GM10248 (cell line): ENCODE data around the gene NARF.

Experiments used
- CTCF ChIA-PET: fragments of 300-600 bp; sonication (Branson Sonifier 250); formaldehyde crosslinking; extraction: SDS; loops from one replicate; lab custom pipeline; 2021; ENCODE audit warnings: antibody characterized with exemption; lab: Yijun Ruan, JAX
- POLR2A ChIA-PET: fragments of 350-650 bp; sonication (Branson Sonifier 250); formaldehyde crosslinking; extraction: SDS; loops from one replicate; lab custom pipeline; 2020; ENCODE audit warnings: antibody characterized with exemption; lab: Yijun Ruan, JAX
- DNase-seq: peaks from one replicate; pipeline ENCODE4 v3.0.0; 2012; ENCODE audit errors: extremely low spot score
- TF ChIP-seq, protein P1 (sequence below): IDR thresholded peaks from 2 replicates; pipeline ENCODE4 v1.5.1; 2012; ENCODE audit warnings: mild to moderate bottlenecking, low read depth; ENCODE audit errors: extremely low read depth, missing control alignments, control extremely low read depth

NARF gene

DNA sequence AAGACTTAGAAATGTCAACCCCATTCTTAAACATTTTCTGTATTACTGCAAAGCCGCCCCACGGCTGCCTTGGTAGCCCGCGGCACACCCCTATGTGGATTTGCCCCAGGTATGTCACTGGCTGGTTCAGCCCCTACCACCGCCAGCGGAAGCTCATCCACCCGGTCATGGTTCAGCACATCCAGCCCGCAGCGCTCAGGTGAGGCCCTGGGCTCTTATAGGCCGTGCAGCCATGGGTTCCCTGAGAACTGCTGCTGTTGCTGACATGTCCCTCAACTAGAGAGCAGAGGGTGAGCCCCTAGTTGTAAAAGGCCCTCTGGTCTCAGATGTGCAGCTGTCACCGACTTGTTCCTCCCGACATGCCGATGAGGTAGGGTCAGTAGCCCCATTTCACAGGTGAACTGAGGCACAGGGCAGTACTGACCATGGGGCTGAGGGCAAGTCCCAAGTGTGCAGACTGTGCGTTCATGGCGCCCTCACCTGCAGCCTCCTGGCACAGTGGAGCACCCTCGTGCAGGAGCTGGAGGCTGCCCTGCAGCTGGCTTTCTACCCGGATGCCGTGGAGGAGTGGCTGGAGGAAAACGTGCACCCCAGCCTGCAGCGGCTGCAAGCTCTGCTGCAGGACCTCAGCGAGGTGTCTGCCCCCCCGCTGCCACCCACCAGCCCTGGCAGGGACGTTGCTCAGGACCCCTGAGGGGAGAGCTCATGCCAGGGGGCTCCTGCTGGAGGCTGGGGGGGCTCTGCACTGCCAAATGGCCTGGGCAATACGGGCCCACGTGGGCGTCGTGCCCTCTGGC lies 16.7 kb upstream of the NARF start:
- POLR2A ChIA-PET, result interaction anchor here (0.7 kb wide), 1 partner anchor 16 kb away, joined by 3 read pairs; no protein-coding TSS in a partner anchor
- CTCF ChIA-PET, result interaction anchor here (1.0 to 2.8 kb wide), 3 partner anchors 17 to 112 kb away, joined by 3 to 12 read pairs (median 3); no protein-coding TSS in a partner anchor
- TF ChIP-seq, protein P1, sequence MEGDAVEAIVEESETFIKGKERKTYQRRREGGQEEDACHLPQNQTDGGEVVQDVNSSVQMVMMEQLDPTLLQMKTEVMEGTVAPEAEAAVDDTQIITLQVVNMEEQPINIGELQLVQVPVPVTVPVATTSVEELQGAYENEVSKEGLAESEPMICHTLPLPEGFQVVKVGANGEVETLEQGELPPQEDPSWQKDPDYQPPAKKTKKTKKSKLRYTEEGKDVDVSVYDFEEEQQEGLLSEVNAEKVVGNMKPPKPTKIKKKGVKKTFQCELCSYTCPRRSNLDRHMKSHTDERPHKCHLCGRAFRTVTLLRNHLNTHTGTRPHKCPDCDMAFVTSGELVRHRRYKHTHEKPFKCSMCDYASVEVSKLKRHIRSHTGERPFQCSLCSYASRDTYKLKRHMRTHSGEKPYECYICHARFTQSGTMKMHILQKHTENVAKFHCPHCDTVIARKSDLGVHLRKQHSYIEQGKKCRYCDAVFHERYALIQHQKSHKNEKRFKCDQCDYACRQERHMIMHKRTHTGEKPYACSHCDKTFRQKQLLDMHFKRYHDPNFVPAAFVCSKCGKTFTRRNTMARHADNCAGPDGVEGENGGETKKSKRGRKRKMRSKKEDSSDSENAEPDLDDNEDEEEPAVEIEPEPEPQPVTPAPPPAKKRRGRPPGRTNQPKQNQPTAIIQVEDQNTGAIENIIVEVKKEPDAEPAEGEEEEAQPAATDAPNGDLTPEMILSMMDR, result no peak
- no peak for DNase-seq

DNA sequence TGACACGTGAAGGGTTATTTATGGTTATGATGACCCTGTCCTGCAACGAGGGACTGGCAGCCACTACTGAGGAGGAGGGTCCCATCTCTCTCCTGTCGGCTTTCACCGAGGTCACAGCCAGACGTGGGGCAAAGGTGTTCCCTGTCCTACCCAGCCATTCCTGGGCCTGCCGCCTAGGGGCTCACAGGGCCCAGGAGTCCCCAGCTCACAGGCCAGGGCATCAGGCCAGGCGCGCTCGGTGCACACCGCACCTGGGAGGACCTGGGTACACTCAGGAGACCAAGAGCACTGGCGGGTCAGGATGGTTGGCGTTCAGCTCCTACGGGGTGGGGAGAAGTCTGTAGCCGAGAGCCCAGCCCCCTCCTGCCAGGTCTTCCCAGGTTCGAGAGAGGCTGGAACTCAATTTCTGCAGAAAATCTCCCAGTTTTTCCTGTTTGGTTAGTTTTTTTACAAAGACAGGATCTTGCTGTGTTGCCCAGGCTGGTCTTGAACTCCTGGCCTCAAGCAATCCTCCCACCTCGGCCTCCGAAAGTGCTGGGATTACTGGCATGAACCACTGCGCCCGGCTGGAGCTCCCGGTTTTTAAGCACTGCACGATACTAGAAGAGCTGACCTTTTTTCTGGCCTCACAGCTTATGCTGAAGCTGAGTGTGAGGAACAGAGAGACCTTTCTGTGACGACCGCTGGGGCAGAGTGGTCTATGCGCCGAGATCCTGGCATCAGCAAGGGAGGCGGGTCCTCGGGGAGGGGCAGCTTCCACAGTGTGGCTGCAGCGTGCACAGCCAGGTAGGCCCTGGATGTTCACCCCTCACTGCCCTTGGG lies 15.7 kb upstream of the NARF start:
- CTCF ChIA-PET, result interaction anchor here (1.4 to 2.8 kb wide), 2 partner anchors 18 to 111 kb away, joined by 3 to 12 read pairs; no protein-coding TSS in a partner anchor
- TF ChIP-seq, protein P1, result no peak
- no peak for DNase-seq
- POLR2A ChIA-PET, result interaction anchor here (0.7 kb wide), 1 partner anchor 15 kb away, joined by 3 read pairs; no protein-coding TSS in a partner anchor

DNA sequence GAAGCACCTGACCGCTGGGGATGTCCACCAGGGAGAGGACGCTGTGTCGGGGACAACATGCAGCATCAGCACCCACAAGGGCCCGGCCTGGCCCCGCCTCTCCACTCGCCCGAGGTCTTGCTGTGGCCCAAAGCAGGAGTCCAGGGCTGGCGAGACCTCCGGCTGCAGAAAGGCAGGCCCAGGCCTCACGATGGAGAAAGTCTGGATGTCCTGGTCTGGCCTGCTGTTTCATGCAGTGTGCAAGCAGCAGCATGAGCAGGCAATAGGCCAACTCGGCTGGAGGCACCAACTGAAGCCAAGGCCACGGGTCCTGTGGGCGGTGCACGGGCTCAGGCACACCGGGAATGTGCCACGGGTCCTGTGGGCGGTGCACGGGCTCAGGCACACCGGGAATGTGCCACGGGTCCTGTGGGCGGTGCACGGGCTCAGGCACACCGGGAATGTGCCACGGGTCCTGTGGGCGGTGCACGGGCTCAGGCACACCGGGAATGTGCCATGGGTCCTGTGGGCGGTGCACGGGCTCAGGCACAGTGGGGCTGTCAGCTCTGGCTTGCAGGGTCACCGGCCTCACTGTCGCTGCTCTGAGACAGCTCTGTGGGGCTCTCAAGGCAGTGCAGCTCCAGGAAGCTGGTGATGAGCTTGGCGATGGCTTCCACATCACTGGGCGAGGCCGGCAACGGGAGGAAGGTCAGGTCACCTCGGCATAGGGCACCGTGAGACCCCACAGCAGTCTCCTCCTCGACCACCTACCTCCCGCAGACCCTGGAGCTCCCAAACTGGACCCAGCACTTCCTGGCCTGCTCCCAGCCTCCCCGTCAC lies 14.9 kb upstream of the NARF start:
- TF ChIP-seq, protein P1, result no peak
- POLR2A ChIA-PET, result no interaction called here

DNA sequence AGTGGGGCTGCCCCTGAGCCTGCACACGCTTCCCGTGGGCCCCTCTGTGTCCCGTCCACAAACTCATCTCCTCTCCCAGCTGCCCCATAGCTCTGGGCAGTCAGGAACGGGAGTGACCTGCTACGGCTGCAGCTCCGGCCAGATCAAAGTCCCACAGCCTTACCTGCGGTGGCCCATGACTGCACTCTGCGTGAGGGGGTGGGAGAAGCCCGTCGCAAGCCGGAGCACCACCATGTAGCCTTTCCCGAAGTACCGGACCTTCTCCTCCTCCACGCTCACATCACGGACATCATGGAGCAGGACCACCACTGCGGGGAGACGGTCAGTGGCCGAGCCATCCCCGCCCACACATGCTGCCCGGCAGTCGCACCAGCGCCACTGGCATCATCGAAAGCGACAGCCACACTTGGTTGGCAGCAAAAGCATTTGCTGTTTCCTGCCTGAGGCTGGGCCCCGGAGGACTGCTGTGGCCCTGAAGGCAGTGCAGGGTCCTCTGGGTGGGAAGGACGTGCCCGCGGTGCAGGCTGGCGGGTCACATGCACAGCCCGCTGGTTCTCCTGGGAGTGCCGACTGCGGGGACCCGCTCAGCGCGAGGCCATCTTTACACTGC lies 14.2 kb upstream of the NARF start:
- POLR2A ChIA-PET, result no interaction called here
- TF ChIP-seq, protein P1, result no peak

More for the DNA sequence above, 14.9 kb upstream of the NARF start:
- CTCF ChIA-PET, result interaction anchor here (1.4 to 2.8 kb wide), 2 partner anchors 19 to 110 kb away, joined by 3 to 12 read pairs; no protein-coding TSS in a partner anchor
- DNase-seq, result no peak

DNA sequence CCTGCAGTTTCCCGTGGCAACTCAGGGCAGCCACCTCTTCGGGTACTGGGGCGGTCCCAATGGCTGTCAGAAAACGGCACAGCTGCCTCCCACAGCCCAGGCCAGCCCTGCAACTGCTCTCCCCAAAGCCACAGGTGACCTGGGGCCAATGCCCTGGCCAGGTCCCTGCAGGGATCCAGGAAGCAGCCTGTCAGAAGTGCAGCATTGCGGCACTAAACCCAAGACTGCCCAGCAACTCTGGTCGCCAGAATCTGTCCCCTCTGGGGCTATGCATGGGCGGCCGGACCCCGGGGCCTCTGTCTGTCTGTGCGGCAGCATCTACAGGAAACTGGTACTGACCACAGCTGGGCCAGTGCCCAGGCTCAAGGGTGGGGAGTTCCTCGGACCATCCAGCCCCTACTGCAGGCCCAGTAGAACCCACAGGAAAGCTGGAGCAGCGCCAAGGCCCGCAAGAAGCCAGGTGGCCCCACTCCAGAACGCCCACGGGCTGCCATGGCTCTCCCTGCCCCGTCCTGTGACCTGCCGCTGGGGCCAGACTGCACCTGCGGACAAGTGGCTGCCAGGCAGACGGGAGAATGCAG lies 13.5 kb upstream of the NARF start:
- DNase-seq, result no peak
- TF ChIP-seq, protein P1, result no peak
- ChIA-PET CTCF (interaction anchor here (1.0 kb wide), 1 partner anchor 83 kb away, joined by 3 read pairs; no protein-coding TSS in a partner anchor), POLR2A (no interaction called here)

More for the DNA sequence above, 14.2 kb upstream of the NARF start:
- no peak for DNase-seq
- CTCF ChIA-PET, result interaction anchor here (2.8 kb wide), 1 partner anchor 19 kb away, joined by 12 read pairs; no protein-coding TSS in a partner anchor
